Stomach (tissue), 4 donors: ENCODE data around the gene KMT5B.

Source experiments
- CTCF ChIP-seq, 7 experiments: fragments of 450-650 bp in 4 of 7; fragments of 200-600 bp in 3 of 7; sonication (generic) in 3 of 7; IDR thresholded peaks; one replicate each; pipeline ENCODE4 v1.5.1; 2016 to 2019; ENCODE audit warnings: antibody characterized with exemption in 7 of 7, control low read depth in 2 of 7, mild to moderate bottlenecking in 1 of 7
- POLR2A ChIP-seq, 4 donors: fragments of 450-650 bp; IDR thresholded peaks; one replicate each; pipeline ENCODE4 v1.6.1; 2016; ENCODE audit warnings: antibody characterized with exemption in 4 of 4, control low read depth in 2 of 4, mild to moderate bottlenecking in 1 of 4, moderate library complexity in 1 of 4

- TF ChIP-seq POLR2A (IDR thresholded peaks at IDR 0.05) = no peak
- no peak for TF ChIP-seq CTCF (IDR thresholded peaks at IDR 0.05)
Observed at GRCh38 chr11:68181719-68182451, 31.2 kb downstream of the KMT5B start.
